ENCODE measurements around the gene MKNK2.

MKNK2 gene

GRCh38 chr19:2058570-2059421 is 7.8 kb upstream of the MKNK2 start:
- no peak for DNase-seq (ENCODE audit: low spot score)

- no peak for DNase-seq (ENCODE audit: low spot score)
Measured at GRCh38 chr19:2057484-2058469, 6.7 kb upstream of the MKNK2 start.

DNA sequence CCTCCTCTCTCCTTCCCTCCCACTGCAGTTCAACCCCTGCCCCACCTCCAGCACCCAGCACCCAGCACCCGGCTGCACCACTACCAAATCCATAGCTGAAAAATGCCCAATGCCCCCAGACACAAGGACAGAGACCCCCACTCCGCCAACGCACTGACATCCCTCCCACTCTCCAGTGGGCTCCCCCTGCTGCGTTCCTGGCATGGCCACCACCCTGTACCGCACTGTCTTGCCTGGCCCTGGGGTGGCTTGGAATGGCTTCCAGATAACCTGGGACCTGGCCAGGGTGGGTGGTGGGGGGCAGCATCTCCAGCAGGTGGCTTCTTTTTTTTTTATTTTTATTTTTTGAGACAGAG is 5.8 kb upstream of the MKNK2 start:
- no peak for DNase-seq (ENCODE audit: low spot score)

DNA sequence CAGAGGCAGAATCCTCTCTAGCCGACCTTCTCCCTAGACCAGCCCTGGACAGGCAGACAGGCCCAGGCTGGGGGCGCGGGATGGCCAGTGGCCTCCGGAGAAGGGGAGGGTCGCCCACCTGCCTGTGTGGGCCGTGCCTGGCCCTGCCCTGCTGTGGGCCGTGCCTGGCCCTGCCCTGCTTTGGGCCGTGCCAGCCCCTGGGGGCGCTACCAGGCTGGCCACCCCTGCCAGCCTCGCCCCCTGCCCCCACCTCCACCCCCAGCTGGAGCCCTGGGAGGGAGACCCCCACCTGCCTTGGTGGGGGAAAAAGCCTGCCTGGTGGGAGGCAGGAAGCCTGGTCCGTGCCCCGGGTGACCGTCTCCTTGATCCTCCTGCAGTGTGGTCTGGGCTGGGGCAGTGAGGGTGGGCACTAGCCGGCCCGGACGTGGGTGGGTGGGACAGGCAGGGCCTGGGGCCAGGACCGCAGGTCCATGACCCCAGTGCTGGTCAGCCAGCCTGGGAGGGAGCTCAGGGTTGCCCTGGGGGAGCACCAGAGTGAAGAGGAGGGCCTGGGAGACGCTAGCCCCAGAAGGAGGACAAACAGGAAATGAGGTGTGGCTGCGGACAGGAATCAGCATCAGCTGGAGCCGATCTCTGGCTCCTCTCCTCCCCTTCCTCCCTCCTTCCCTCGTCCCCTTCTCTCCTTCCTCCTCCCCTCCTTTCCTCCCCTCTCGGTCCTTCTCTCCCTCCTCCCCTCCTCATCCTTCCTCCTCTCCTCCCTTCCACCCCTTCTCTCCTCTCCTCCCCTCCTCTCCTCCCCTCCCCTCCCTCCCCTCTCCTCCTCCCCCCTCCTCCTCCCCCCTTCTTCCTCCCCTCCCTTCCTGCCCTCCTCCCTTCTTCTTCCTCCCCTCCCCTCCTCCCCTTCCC is 5.1 kb upstream of the MKNK2 start:
- peak; percentile 75 for DNase-seq (ENCODE audit: low spot score)

DNA sequence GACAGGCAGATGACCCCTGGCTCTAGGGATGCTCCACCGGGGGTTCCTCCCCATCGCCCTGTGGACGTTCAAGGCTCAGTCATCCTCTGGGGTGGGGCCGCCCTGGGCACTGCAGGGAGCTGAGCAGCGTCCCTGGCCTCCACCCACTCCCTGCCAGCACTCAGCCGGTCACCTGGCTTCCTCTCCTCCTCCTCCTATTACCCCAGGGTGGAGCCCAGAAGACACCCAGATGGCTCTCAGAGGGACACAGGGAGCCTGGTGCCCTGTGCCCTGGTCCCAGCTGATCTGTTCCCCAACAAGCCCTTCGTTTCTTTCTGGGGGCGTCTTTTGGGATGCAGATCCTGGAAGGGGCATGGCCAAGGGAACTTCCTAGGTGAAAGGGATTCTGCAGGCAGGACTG is 3.7 kb upstream of the MKNK2 start:
- DNase-seq (ENCODE audit: low spot score): no peak

DNA sequence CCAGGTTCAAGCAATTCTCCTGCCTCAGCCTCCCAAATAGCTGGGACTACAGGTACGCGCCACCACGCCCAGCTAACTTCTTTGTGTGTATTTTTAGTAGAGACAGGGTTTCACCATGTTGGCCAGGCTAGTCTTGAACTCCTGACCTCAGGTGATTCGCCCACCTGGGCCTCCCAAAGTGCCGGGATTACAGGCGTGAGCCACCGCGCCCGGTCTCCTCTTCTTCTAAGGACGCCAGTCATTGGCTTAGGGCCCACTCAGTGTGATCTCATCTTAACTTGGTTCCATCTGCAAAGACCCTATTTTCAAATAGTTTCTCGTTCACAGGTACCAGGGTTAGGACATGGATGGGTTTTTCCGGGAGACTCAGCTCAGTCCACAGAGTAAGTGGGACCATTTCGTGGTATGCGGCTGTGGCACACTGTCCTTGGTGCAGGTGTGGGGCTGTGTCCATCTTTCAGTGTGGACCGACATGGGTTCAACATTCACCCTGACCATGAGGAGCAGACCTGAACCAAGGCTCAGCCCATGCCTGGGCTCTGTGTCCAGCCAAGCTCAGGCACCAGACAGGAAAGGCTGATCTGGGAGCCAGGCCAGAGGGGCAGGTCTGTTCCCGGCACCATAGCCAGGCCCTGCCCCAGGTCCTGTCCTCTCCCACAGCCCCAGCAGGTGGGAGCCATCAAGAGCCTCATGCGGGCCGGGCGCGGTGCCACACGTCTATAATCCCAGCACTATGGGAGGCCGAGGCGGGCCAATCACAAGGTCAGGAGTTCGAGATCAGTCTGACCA is 2.8 kb upstream of the MKNK2 start:
- DNase-seq (ENCODE audit: low spot score): no peak

DNA sequence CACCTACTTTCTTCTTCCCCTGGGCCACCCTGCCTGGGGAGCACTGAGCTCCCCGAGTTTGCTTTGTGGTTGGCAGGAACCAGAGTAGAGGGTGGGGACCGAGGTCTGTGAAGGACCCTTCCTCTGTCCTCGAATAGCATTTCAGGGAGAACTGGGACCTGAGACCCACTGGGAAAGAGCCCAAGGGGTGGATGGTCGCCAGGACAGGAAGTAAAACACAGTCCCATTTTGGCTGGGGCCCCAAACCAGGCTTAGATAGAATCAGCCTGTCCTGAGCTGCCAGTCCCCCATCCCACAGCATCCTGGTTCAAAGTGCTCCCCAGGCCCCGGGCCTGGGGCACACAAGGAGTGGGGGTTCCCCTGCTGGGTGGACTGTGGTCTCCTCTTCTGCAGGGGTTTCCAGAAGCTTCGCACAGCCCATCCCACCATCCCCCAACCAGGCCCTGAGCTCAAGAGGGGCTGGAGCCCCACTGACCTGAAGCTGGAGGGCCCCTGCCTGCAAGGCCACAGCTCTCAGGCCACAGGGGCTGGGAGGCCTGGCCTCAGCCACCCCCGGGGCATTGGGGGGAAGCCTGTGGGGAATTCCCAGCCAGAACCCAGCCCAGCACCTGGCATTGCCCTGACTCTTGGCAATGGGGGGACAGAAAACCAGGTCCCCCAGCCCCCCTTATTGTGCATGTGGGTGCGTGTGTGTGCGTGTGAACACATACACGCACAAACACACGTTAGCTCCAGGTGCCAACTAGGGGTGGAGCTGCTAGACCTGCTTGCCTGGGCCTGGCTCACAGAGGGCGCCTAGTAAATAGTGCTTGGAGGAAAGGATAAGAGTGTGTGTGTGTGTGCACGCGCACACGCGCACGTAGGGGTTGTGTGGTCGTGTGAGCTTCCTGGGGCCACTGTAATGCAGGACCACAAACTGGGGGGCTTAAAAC is 995 bp upstream of the MKNK2 start:
- no peak for DNase-seq (ENCODE audit: low spot score)

DNA sequence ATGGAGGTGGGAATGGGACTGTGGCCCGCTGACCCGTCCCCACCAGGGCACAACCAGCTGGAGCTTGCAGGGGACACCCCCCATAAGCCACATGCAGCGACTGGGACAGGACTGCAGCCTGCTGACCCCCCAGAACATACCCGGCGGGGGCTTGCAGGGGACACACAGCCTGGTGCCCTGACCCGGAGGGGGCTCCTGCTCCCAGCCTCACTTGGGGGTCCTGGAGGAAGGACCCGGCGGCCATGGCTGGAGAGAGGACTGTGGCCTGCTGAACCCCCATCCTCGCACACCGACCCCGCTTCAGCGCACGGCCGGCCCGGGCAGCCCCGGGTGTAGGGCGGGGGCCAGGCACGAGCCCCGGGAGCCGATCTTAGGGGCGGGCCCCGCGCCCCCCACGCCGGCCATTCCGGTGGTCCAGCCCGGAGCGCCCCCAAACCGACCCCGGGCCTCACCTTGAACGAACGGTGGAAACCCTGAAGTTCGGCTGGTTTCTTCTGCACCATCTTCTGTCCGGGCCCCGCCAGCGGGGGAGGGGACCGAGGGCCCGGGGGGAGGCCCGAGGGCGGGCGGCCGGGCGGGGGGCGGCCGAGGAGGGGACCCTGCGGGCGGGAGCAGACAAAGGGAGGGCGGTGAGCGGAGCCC is 574 bp downstream of the MKNK2 start:
- DNase-seq (ENCODE audit: low spot score): peak; percentile 65

DNA sequence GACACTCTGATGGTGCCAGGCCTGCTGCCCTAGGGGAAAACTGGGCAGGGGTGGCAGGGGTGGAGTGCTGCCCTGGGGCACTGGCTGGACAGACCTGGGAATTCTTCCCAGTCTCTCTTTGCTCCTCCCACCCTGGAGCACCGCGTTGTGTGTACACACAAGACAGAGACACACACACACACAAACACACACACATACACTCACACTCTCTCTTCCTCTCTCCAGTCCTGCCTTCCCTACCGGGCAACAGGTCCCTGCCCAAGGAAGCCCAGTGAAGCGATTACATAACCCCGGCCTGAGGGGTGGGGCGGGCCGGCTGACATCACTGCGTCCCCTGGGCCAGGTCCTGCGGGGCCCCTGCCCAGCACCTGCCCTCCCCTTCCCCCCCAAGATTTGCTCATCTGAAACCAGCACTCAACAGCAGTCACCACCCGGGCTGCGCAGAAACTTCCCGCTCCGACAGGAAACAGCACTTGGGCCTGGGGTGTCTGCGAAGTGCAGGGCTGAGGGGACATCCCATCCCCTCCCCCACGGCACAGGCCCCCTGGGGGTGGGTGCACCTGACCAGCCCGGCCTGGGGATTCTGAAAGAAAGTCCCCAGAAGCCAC is 1.2 kb downstream of the MKNK2 start:
- peak; percentile 71 for DNase-seq (ENCODE audit: low spot score)

DNA sequence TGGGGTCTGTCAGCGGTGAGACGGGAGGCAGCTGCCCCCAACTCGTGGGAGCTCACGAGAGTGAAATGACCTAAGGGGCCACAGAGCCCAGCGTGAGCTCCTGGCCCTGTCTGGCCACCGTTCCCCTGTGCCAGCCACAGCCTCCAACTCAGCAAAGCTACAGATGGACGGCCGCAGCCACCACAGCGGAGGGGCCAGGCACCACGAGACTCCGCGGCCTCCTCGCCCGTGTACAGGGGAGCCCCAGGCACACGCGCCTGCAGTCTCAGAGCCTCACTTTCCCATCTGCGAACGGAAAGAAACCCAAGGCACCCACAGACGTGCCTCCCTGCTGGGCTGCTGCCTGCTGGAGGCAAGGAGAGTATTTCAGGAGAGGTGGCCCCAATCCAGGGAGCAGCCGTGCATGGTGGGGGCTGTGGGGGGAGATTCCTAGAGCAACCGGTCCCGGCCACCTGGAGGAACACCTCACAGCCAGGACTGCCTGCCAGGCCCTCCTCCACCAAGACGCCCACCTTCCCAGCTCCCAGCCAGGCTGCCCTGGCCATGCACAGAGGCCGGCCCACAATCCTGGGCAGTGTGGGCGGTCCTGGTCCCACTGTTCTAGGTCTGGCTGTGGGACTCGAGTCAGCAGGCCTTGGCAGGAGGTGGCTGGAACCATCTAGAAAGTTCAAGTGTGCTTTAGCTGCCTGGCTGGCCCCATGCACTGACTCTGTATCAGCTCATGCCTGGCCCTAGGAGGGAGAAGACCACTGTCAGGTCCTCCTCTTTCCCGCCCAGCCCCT is 1.9 kb downstream of the MKNK2 start:
- no peak for DNase-seq (ENCODE audit: low spot score)

- DNase-seq (ENCODE audit: low spot score): no peak
Measured at GRCh38 chr19:2048104-2048958, 2.7 kb downstream of the MKNK2 start.

GRCh38 chr19:2047449-2048103 is 3.5 kb downstream of the MKNK2 start:
- DNase-seq (ENCODE audit: low spot score): no peak

GRCh38 chr19:2047076-2047448 is 4.0 kb downstream of the MKNK2 start:
- DNase-seq (ENCODE audit: low spot score): no peak

DNA sequence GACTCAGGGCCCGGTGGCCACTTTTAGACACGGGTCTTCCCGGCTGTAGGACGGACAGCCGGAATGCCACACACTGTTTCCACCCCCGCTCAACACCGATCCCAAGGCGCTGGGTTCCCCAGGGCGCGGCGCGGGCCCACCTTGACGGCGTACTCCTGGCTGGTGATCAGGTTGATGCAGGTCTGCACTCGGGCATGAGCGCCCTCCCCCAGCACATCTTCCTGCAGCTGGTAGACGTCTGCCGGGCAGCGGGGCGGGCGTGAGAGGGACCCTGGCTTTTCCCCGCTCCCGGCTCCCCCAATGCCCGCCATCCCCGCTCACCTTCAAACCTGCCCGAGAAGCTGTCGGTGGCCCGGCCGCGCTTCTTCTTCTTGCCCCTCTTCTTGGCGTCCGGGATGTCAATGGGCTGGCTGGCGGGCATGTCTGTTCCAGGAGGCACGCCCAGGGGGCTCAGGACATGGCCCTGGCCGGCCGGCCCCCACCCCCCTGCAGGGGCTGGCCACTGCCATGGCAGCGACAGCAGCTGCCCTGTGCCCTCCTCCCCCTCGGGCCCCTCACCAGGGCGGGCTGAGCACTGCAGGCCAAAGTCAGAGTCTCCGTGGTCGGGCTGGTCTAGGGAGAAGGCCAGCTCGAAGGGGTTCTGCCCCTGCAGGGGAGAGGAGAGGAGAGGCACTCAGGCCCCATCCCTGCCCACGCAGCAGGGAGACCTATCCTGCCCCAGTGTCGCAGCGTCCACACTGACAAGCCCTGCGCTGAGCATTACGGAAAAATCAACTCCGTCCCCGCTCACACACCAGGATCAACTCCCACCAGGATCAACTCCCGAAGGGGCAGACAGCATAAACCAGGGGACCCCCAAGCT is 4.8 kb downstream of the MKNK2 start:
- no peak for DNase-seq (ENCODE audit: low spot score)

DNA sequence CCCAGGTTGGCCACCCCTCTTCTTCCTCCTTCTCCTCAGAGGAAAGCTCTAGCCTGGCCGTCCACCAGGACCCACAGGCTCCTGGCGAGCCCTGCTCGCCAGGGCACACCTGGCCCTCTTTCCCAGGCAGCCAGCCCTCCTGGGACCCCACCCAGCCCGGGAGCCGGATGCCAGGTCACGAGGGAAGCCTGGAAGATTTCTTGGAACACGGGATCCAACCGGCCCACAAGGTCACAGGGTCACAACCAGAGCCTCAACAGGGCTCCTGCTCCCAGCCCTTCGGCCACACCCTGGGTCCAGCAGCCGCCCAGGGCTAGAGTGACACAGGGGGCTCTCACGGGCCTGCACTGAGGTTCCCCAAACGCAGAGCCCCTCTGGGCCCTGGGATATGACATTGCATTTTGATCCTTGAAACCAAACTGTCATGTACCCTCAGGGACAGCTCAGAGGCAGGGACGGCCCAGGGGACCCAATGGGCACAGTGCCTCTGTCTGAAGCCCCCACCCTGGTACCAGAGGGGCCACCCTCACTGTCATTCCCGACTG is 5.5 kb downstream of the MKNK2 start:
- no peak for DNase-seq (ENCODE audit: low spot score)

Measured in GM03348 (cell line).